Activated naive CD4-positive, alpha-beta T cell treated with anti-CD3 and anti-CD28 coated beads, Interleukin-2, amount 10 ng/mL, durations not matched to agents 7 days and 5 days (primary cell): ENCODE data around the gene TFIP11.

Experiments
- CTCF ChIA-PET: fragments of 350-600 bp; sonication (Branson Sonifier 250); formaldehyde crosslinking; loops from one replicate; lab custom pipeline; 2021; ENCODE audit warnings: antibody characterized with exemption; lab: Charles Lee
- DNase-seq: peaks from one replicate; pipeline ENCODE4 v3.0.0-alpha.2; 2020
- H3K27ac Mint-ChIP-seq: one replicate; pipeline ENCODE4 v1.8.0; 2021; ENCODE audit warnings: mild to moderate bottlenecking, moderate library complexity, mixed read lengths
- H3K27me3 Mint-ChIP-seq: one replicate; pipeline ENCODE4 v1.8.0; 2021; ENCODE audit warnings: mild to moderate bottlenecking, mixed read lengths
- H3K36me3 Mint-ChIP-seq: one replicate; pipeline ENCODE4 v1.8.0; 2021; ENCODE audit warnings: mixed read lengths
- H3K4me1 Mint-ChIP-seq: one replicate; pipeline ENCODE4 v1.8.0; 2021; ENCODE audit warnings: mixed read lengths
- H3K4me3 Mint-ChIP-seq: one replicate; pipeline ENCODE4 v1.8.0; 2021; ENCODE audit warnings: mild to moderate bottlenecking, moderate library complexity, mixed read lengths
- H3K9me3 Mint-ChIP-seq: one replicate; pipeline ENCODE4 v1.8.0; 2021; ENCODE audit warnings: mixed read lengths

Gene TFIP11

GRCh38 chr22:26512149-26512793, at the start of gene TFIP11:
Gene TFIP11, minus strand, starts transcription at chr22:26512473. Its CDS starts 2,201 bp downstream, at chr22:26510272.
- H3K36me3 Mint-ChIP-seq = peaks cover 23% of the 10 kb centered on the region
- H3K27ac Mint-ChIP-seq = peak within 1 kb of the TSS; percentile 96
- H3K27me3 Mint-ChIP-seq = no peaks in the 10 kb centered on the region
- peak; percentile 96 for DNase-seq
- CTCF ChIA-PET = interaction anchor here (3.7 kb wide), 1 partner anchor 9 kb away, joined by 24 read pairs; no protein-coding TSS in a partner anchor
- H3K4me3 Mint-ChIP-seq = peak within 1 kb of the TSS; percentile 98
- H3K4me1 Mint-ChIP-seq = peaks cover 44% of the 10 kb centered on the region
- no peaks in the 10 kb centered on the region for H3K9me3 Mint-ChIP-seq

GRCh38 chr22:26561756-26562417, 49.6 kb upstream of the TFIP11 start:
- DNase-seq = no peak
- no peaks in the 10 kb centered on the region for H3K27me3 Mint-ChIP-seq
- H3K4me3 Mint-ChIP-seq = no peak overlapping the region
- CTCF ChIA-PET = interaction anchor here (0.7 kb wide), 1 partner anchor 104 kb away, joined by 3 read pairs; no protein-coding TSS in a partner anchor
- H3K36me3 Mint-ChIP-seq = peaks cover 9% of the 10 kb centered on the region
- H3K27ac Mint-ChIP-seq = no peak overlapping the region
- H3K9me3 Mint-ChIP-seq = no peaks in the 10 kb centered on the region
- peaks cover 18% of the 10 kb centered on the region for H3K4me1 Mint-ChIP-seq

- DNase-seq = no peak
- H3K36me3 Mint-ChIP-seq = peaks cover 5% of the 10 kb centered on the region
- no peaks in the 10 kb centered on the region for H3K9me3 Mint-ChIP-seq
- no peaks in the 10 kb centered on the region for H3K27me3 Mint-ChIP-seq
- no peak overlapping the region for H3K4me3 Mint-ChIP-seq
- CTCF ChIA-PET = no interaction called here
- H3K27ac Mint-ChIP-seq = peak overlapping the region; percentile 36
- H3K4me1 Mint-ChIP-seq = peaks cover 8% of the 10 kb centered on the region
Measured at GRCh38 chr22:26559961-26560575, 47.8 kb upstream of the TFIP11 start.

GRCh38 chr22:26558248-26558895, 46.1 kb upstream of the TFIP11 start:
- H3K27ac Mint-ChIP-seq = peak overlapping the region; percentile 33
- H3K27me3 Mint-ChIP-seq = no peaks in the 10 kb centered on the region
- CTCF ChIA-PET = no interaction called here
- H3K4me3 Mint-ChIP-seq = no peak overlapping the region
- DNase-seq = no peak
- H3K9me3 Mint-ChIP-seq = no peaks in the 10 kb centered on the region
- peaks cover 2% of the 10 kb centered on the region for H3K36me3 Mint-ChIP-seq
- peaks cover 16% of the 10 kb centered on the region for H3K4me1 Mint-ChIP-seq

GRCh38 chr22:26556904-26557303, 44.6 kb upstream of the TFIP11 start:
- Mint-ChIP-seq H3K27ac (no peak overlapping the region), H3K4me1 (peaks cover 17% of the 10 kb centered on the region), H3K36me3 (peaks cover 2% of the 10 kb centered on the region), H3K9me3 (no peaks in the 10 kb centered on the region), H3K27me3 (no peaks in the 10 kb centered on the region), H3K4me3 (no peak overlapping the region)
- DNase-seq = no peak
- CTCF ChIA-PET = no interaction called here

- H3K27ac Mint-ChIP-seq = no peak overlapping the region
Measured at GRCh38 chr22:26555478-26555877, 43.2 kb upstream of the TFIP11 start.

GRCh38 chr22:26554956-26555355, 42.7 kb upstream of the TFIP11 start:
- DNase-seq = no peak
- Mint-ChIP-seq H3K4me1 (peaks cover 17% of the 10 kb centered on the region), H3K27me3 (no peaks in the 10 kb centered on the region), H3K36me3 (no peaks in the 10 kb centered on the region), H3K27ac (no peak overlapping the region), H3K9me3 (no peaks in the 10 kb centered on the region), H3K4me3 (no peak overlapping the region)
- CTCF ChIA-PET = interaction anchor here (0.7 kb wide), 1 partner anchor 70 kb away, joined by 3 read pairs; no protein-coding TSS in a partner anchor

More at GRCh38 chr22:26555478-26555877, 43.2 kb upstream of the TFIP11 start:
- peaks cover 2% of the 10 kb centered on the region for H3K36me3 Mint-ChIP-seq
- H3K4me1 Mint-ChIP-seq = peaks cover 17% of the 10 kb centered on the region
- H3K27me3 Mint-ChIP-seq = no peaks in the 10 kb centered on the region
- no peaks in the 10 kb centered on the region for H3K9me3 Mint-ChIP-seq
- no peak for DNase-seq
- CTCF ChIA-PET = interaction anchor here (0.7 kb wide), 1 partner anchor 70 kb away, joined by 3 read pairs; no protein-coding TSS in a partner anchor
- H3K4me3 Mint-ChIP-seq = no peak overlapping the region

- Mint-ChIP-seq H3K4me1 (peaks cover 19% of the 10 kb centered on the region), H3K4me3 (no peak overlapping the region), H3K9me3 (no peaks in the 10 kb centered on the region), H3K36me3 (peaks cover 2% of the 10 kb centered on the region), H3K27ac (no peak overlapping the region), H3K27me3 (no peaks in the 10 kb centered on the region)
- CTCF ChIA-PET = interaction anchor here (0.8 kb wide), 1 partner anchor 97 kb away, joined by 3 read pairs; no protein-coding TSS in a partner anchor
- DNase-seq = no peak
Measured at GRCh38 chr22:26553056-26553752, 40.9 kb upstream of the TFIP11 start.

- CTCF ChIA-PET = no interaction called here
- no peak overlapping the region for H3K4me3 Mint-ChIP-seq
- no peak for DNase-seq
- peaks cover 26% of the 10 kb centered on the region for H3K4me1 Mint-ChIP-seq
- H3K9me3 Mint-ChIP-seq = peaks cover 1% of the 10 kb centered on the region
- no peaks in the 10 kb centered on the region for H3K27me3 Mint-ChIP-seq
- peaks cover 6% of the 10 kb centered on the region for H3K36me3 Mint-ChIP-seq
- no peak overlapping the region for H3K27ac Mint-ChIP-seq
Measured at GRCh38 chr22:26552466-26552865, 40.2 kb upstream of the TFIP11 start.

GRCh38 chr22:26551568-26551967, 39.3 kb upstream of the TFIP11 start:
- Mint-ChIP-seq H3K27ac (no peak overlapping the region), H3K9me3 (peaks cover 3% of the 10 kb centered on the region), H3K36me3 (peaks cover 15% of the 10 kb centered on the region), H3K4me1 (peaks cover 35% of the 10 kb centered on the region), H3K4me3 (no peak overlapping the region), H3K27me3 (no peaks in the 10 kb centered on the region)
- DNase-seq = no peak
- CTCF ChIA-PET = no interaction called here

GRCh38 chr22:26550498-26551033, 38.3 kb upstream of the TFIP11 start:
- no peak for DNase-seq
- H3K36me3 Mint-ChIP-seq = peaks cover 21% of the 10 kb centered on the region
- H3K4me1 Mint-ChIP-seq = peaks cover 39% of the 10 kb centered on the region
- CTCF ChIA-PET = no interaction called here
- peaks cover 3% of the 10 kb centered on the region for H3K9me3 Mint-ChIP-seq
- no peak overlapping the region for H3K27ac Mint-ChIP-seq
- no peaks in the 10 kb centered on the region for H3K27me3 Mint-ChIP-seq
- no peak overlapping the region for H3K4me3 Mint-ChIP-seq

- CTCF ChIA-PET = no interaction called here
- peaks cover 39% of the 10 kb centered on the region for H3K4me1 Mint-ChIP-seq
- no peak for DNase-seq
- peaks cover 3% of the 10 kb centered on the region for H3K9me3 Mint-ChIP-seq
- H3K27ac Mint-ChIP-seq = no peak overlapping the region
- H3K36me3 Mint-ChIP-seq = peaks cover 21% of the 10 kb centered on the region
- no peak overlapping the region for H3K4me3 Mint-ChIP-seq
- no peaks in the 10 kb centered on the region for H3K27me3 Mint-ChIP-seq
Measured at GRCh38 chr22:26549902-26550497, 37.7 kb upstream of the TFIP11 start.

- CTCF ChIA-PET = no interaction called here
- no peak for DNase-seq
- Mint-ChIP-seq H3K4me3 (no peak overlapping the region), H3K27ac (no peak overlapping the region), H3K9me3 (peaks cover 3% of the 10 kb centered on the region), H3K36me3 (peaks cover 21% of the 10 kb centered on the region), H3K27me3 (no peaks in the 10 kb centered on the region), H3K4me1 (peaks cover 36% of the 10 kb centered on the region)
Measured at GRCh38 chr22:26548984-26549383, 36.7 kb upstream of the TFIP11 start.
